Measurements from ENCODE around the gene TBX3. TPM values are rescaled to one million over a fixed set of nuclear protein-coding genes. Genes with fewer than 3 reads are reported as not detected.

Gene TBX3
- total RNA-seq, 1 donor from 2014 or later = 427 TPM

DNA sequence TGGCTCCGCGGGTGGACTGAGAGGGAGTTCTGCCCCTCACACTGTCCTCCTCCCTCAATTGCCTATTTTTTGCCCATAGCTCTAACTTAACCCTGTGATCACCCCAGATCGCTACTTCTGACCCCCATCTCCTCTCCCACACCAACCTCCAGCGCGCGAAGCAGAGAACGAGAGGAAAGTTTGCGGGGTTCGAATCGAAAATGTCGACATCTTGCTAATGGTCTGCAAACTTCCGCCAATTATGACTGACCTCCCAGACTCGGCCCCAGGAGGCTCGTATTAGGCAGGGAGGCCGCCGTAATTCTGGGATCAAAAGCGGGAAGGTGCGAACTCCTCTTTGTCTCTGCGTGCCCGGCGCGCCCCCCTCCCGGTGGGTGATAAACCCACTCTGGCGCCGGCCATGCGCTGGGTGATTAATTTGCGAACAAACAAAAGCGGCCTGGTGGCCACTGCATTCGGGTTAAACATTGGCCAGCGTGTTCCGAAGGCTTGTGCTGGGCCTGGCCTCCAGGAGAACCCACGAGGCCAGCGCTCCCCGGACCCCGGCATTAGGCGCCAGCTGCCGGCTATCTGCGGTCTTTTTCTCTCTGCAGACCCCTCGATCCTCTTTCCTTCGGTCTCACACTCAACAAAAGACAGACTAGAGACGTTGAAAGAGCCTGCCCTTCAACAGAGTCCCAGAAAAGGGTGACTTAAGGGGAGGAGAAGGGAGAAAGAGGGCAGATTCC is 3.0 kb upstream of the TBX3 start:
- TF ChIP-seq, protein P1, sequence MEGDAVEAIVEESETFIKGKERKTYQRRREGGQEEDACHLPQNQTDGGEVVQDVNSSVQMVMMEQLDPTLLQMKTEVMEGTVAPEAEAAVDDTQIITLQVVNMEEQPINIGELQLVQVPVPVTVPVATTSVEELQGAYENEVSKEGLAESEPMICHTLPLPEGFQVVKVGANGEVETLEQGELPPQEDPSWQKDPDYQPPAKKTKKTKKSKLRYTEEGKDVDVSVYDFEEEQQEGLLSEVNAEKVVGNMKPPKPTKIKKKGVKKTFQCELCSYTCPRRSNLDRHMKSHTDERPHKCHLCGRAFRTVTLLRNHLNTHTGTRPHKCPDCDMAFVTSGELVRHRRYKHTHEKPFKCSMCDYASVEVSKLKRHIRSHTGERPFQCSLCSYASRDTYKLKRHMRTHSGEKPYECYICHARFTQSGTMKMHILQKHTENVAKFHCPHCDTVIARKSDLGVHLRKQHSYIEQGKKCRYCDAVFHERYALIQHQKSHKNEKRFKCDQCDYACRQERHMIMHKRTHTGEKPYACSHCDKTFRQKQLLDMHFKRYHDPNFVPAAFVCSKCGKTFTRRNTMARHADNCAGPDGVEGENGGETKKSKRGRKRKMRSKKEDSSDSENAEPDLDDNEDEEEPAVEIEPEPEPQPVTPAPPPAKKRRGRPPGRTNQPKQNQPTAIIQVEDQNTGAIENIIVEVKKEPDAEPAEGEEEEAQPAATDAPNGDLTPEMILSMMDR (IDR thresholded peaks at IDR 0.05; ENCODE audit: unreplicated experiment) = no peak

DNA sequence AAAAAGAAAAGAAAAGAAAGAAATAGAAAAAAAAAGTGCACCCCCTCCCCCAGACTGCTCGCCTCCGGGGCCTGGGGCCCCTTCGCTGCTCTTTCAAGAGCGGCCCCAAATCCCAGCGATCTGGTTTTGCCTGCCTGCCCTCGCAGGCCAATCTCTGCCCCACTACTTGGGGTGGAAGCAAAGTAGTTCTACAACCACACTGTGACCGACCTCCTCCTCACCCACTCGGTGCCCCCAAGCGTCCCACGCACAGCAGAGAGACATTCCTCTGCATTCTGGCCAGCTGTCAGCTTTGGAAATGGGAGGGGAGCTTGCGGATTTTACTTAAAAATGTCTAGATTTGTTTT is 2.4 kb upstream of the TBX3 start:
- TF ChIP-seq, protein P1 (IDR thresholded peaks at IDR 0.05; ENCODE audit: unreplicated experiment) = no peak
- peak overlapping the region; percentile 100 for H3K27ac Mint-ChIP-seq
- H3K4me1 Mint-ChIP-seq = peaks cover 66% of the 10 kb centered on the region
- H3K27me3 Mint-ChIP-seq (ENCODE audit: low read depth) = peaks cover 6% of the 10 kb centered on the region
- H3K4me3 Mint-ChIP-seq = peak overlapping the region; percentile 100
- H3K9me3 Mint-ChIP-seq = no peaks in the 10 kb centered on the region
- peaks cover 15% of the 10 kb centered on the region for H3K36me3 Mint-ChIP-seq
- peak in 1 of 2 experiments; percentile 48 for DNase-seq (ENCODE audit: low spot score in 2 of 2, unreplicated experiment in 2 of 2)

More for the DNA sequence above, 3.0 kb upstream of the TBX3 start:
- H3K36me3 Mint-ChIP-seq = peaks cover 9% of the 10 kb centered on the region
- peak in 1 of 2 experiments; percentile 52 for DNase-seq (ENCODE audit: low spot score in 2 of 2, unreplicated experiment in 2 of 2)
- peak overlapping the region; percentile 100 for H3K4me3 Mint-ChIP-seq
- H3K27me3 Mint-ChIP-seq (ENCODE audit: low read depth) = peaks cover 6% of the 10 kb centered on the region
- peak overlapping the region; percentile 100 for H3K27ac Mint-ChIP-seq
- peaks cover 67% of the 10 kb centered on the region for H3K4me1 Mint-ChIP-seq
- H3K9me3 Mint-ChIP-seq = no peaks in the 10 kb centered on the region

DNA sequence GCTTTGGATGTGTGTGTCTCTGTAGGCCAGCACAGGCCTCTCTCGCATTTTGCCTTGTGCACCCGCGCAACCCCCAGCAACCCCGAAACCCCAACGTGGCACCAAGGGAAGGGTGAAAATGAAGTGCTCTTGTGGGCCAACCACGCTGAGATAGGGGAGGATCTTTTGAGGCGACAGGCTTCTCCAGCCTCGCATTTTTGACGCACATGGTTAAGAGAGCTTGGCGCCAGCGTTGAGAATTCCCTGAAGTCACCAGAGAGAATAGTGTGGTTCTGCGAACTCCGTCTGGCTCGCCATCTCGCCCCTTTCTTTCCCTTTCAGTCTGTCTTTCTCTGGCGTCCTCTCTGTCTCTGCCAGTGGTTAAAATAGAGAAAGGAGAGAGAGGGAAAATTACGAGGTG is 1.9 kb upstream of the TBX3 start:
- TF ChIP-seq, protein P1 (IDR thresholded peaks at IDR 0.05; ENCODE audit: unreplicated experiment) = no peak
- Mint-ChIP-seq H3K36me3 (peaks cover 20% of the 10 kb centered on the region), H3K27ac (peak overlapping the region; percentile 100), H3K27me3 (ENCODE audit: low read depth) (peaks cover 6% of the 10 kb centered on the region), H3K9me3 (no peaks in the 10 kb centered on the region), H3K4me3 (peak overlapping the region; percentile 100), H3K4me1 (peaks cover 60% of the 10 kb centered on the region)
- no peak for DNase-seq (ENCODE audit: low spot score in 2 of 2, unreplicated experiment in 2 of 2)

DNA sequence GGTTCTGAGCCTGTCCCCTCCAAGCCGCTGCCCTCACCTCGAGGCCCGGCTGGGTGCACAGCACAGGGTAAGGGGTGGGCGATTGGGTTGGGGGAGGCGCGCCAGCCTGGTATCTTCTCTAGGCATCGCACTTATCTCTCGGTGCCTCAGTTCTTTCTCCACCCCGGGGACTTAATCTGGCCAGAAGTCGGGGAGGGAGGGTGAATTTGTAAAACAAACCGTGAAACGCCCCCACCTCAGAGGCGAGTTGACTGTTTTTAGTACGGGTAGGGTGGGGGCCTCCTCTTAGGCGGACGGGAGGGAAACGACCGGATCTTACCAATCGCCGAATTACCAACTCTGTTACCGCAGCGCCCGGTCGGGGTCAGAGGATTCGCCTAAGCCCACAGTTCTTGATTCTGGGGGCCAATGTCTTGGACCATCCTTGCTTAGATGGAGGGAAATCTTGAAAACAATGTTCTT is 1.4 kb upstream of the TBX3 start:
- Mint-ChIP-seq H3K9me3 (no peaks in the 10 kb centered on the region), H3K4me3 (peak overlapping the region; percentile 100), H3K27ac (peak overlapping the region; percentile 100), H3K4me1 (peaks cover 55% of the 10 kb centered on the region), H3K36me3 (peaks cover 25% of the 10 kb centered on the region), H3K27me3 (ENCODE audit: low read depth) (peaks cover 6% of the 10 kb centered on the region)
- DNase-seq (ENCODE audit: low spot score in 2 of 2, unreplicated experiment in 2 of 2) = no peak
- TF ChIP-seq, protein P1 (IDR thresholded peaks at IDR 0.05; ENCODE audit: unreplicated experiment) = no peak

DNA sequence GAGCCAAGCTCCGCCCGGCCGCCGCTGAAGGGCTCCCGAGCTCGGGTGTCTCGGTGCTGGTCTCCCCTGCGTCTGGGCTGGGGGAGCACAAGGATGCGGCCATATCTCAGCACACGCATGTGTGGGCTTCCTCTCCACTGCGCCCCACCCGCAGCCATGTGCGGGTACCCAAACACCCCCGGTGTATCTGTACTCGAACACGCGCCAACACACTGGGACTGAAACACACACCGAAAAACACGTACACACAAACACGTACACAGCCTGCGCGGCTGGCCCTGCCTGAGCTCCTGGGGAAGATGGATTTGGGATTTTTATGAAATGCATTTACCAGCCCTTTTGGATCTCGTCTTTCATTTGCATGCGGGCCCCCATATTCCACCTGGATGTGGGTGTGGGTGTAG is 897 bp upstream of the TBX3 start:
- Mint-ChIP-seq H3K27ac (peak overlapping the region; percentile 100), H3K36me3 (peaks cover 30% of the 10 kb centered on the region), H3K4me1 (peaks cover 50% of the 10 kb centered on the region), H3K4me3 (peak overlapping the region; percentile 100), H3K9me3 (no peaks in the 10 kb centered on the region), H3K27me3 (ENCODE audit: low read depth) (peaks cover 6% of the 10 kb centered on the region)
- DNase-seq (ENCODE audit: low spot score in 2 of 2, unreplicated experiment in 2 of 2) = no peak
- TF ChIP-seq, protein P1 (IDR thresholded peaks at IDR 0.05; ENCODE audit: unreplicated experiment) = no peak
